ENCODE results near the gene PLCL2.

DNA sequence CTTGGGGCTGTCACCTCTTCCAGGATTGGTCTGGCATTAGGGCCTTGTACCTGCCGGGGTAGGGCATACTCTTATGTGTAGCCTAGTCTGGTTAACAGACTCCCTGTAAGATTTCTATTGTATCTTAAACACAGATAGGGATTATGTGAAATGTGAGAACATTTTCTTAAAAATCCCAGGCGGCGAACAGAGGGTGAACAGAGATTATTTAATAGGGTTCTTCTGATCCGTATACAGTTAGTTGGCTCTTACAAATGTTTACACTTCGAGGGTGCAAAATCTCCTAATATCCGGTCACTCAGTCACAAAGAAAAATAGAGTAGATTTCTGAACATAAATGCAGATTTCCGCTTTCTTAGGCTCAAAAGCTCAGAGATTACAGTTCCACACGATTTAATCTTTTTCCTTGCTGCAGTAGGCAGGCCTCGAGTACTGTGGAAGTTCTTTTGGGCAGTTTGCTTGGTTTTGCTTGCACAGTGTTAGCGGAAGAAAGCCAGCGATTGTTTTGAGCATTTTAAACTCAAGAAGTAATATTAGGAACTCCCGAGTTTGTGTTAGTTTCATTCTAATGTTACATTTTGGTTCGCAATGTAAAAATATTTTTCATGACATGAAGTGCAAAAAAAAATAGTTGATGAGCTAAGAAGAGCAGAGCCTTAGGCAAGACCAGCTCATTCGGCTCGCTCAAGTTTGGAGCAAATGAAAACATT, 993 bp downstream of the PLCL2 start:
- no peak for TF ChIP-seq POLR2AphosphoS5 (IDR thresholded peaks at IDR 0.05; ENCODE audit: borderline replicate concordance, low read depth, low read length)
- TF ChIP-seq EZH2 (IDR thresholded peaks at IDR 0.05), result no peak

Data from SK-N-MC (cell line).